Measurements from ENCODE around the gene KIAA1671.

DNA sequence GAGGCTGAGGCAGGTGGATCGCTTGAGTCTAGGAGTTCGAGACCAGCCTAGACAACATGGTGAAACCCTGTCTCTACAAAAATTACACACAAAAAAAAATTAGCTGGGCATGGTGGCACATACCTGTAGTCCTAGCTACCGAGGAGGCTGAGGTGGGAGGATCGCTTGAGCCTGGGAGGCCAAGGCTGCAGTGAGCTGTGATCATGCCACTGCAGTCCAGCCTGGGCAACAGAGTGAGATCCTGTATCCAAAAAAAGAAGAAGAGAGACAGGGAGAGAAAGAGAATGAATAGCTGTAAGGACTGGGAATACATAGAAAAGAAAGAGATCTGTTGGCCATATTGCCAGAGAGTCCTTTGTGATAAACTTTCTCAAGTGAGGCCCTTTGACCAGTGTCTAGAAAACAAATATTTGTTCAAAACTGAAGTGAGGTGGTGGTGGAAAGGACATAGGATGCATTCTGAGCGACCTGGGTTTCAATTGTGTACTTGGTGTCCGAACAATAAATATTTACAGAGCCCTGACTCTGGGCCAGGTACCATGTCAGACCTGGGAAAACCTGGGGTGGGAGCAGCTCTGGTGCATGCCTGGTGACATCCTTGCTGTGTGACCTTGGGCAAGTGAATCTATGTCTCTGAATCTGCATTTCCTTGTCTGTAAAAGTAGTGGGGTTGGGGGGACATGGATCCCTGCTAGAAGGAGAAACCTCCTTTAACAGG lies 157.5 kb downstream of the KIAA1671 start:
- TF ChIP-seq POLR2AphosphoS5 (IDR thresholded peaks at IDR 0.05; ENCODE audit: low read depth, low read length) (no peak), POLR2A (IDR thresholded peaks at IDR 0.05; ENCODE audit: low read depth, low read length) (no peak), TAF1 (IDR thresholded peaks at IDR 0.05; ENCODE audit: low read depth, low read length) (no peak)

Measured in GM12891 (cell line).